GM10266 (cell line): ENCODE data around the gene TMEM52.
A peak's percentile ranks its signal among the peaks of the same experiment; 100 is the strongest.

Experiments
- DNase-seq: peaks from one replicate; pipeline ENCODE4 v3.0.0; 2012; ENCODE audit errors: extremely low spot score
- CTCF ChIP-seq: IDR thresholded peaks from 2 replicates; pipeline ENCODE4 v1.5.1; 2012; ENCODE audit warnings: mild to moderate bottlenecking, low read depth; ENCODE audit not compliant: control insufficient read depth, insufficient read depth; ENCODE audit errors: missing control alignments

Gene TMEM52

DNA sequence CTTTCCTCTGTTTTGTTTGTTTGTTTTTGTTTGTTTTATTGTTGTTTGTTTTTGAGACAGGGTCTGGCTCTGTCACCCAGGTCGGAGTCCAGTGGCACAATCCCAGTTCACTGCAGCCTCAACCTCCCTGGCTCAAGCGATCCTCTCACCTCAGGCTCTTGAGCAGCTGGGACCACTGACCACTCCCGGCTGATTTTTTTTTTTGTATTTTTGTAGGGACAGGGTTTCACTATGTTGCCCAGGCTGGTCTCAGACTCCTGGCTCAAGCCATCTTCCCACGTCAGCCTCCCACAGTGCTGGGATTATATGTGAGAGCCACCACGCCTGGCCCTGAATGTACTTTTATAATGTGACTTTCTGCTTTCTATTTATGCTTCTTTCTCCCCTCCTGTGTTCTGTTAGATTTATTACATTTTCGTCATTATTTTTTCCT, 9.0 kb downstream of the TMEM52 start:
- TF ChIP-seq CTCF, result no peak
- no peak for DNase-seq

DNA sequence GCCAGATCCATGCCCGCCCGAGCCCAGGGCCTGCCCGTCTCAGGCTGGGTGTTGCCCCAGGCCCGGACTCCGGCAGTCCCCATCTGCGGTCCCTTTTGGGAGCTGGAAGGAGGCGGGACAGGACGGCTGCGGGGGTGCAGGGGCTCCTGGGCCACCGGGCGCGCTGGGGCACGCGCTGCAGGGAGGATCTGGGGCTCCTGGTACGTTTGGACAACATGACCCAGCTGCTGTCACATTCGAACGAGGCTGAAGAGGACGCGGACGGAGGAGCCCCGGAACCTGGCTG, 10.6 kb downstream of the TMEM52 start:
- TF ChIP-seq CTCF, result no peak
- no peak for DNase-seq

DNA sequence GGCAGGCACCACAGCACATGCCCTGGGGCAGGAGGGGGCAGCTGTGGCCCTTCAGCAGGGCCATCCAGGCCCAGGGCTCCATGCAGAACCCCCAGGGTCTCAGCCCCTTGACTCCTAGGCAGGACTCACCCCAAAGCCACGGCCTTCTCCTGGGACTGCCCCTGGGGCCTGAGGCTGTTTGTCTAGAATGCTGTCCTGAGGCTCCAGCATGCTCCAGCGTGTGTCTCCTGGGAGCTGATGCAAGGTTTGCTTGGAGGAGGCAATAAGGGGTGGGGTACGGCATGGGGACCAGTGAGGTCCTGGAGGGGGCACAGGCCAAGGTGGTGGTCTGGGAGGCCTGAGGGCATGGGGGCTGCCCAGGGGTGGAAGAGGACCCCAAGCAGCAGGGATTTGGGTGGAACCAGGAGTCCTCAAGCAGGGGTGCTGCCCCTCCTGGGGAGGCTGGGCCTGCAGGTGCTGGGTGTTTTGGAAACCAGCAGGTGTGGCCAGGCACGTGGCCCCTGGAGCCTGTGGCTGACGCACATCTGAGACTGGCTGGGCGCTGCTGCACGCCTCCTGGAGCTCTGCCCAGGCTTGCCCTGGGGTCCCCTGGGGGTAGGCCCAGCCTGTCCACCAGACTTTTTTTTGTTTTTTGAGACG, 11.9 kb downstream of the TMEM52 start:
- DNase-seq, result no peak
- TF ChIP-seq CTCF, result no peak

DNA sequence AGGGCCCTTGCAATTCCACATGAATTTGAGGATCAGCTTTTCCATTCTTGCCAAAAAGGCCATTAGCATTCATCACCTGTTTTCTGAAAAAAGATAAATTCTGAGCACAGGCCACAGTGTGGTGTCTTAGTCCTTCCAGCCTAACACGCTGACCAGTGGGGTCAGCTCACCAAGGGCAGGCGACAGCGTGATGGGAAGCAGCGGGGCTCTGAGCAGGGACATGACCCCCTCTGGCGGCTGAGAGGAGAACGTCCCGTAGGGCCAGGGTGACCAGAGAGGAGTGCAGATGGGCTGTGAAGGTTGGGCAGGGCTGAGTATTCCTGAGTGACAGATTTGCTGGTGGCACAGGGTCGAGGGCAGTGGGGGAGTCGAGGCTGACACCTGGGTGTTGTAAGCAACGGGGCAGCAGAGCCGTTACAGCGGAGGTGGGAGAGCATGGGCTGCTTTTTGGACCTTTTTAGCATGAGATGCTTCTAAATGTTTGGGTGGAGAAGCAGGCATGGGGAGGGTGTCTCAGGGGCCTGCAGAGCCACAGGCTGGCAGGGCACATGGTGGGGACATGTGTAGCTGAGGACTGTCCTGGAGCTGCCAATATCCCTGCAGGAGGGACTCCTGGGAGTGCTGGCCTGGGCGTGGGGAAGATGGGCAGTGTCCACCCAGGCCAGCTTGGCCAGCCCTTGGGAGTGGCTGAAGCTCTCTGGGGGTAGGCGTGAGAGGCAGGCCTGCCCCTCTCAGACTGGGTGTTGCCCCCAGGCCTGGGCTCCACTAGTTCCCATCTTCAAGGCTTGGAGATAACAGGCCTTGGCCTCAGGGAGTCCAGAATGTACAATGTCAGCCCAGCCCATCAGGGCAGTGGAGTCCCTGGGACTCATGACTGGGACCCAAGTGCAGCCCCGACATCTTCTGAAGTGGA, 12.6 kb downstream of the TMEM52 start:
- DNase-seq, result peak; percentile 82
- peak; percentile 96 for TF ChIP-seq CTCF

DNA sequence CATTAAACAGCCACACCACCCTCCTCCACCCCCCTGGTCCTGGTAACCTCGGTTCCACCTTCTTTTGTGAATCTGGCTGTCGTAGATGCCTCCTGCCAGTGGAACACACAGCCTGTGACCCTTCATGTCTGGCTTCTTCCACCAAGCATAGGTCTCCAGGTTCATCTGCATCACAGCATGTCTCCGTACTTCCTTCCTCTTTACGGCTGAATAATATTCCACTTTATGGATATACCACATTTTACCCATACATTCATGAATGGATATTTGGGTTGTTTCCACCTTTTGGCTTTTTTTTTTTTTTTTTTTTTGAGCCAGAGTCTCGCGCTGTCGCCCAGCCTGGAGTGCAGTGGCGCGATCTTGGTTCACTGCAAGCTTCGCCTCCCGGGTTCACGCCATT, 15.9 kb downstream of the TMEM52 start:
- no peak for DNase-seq

DNA sequence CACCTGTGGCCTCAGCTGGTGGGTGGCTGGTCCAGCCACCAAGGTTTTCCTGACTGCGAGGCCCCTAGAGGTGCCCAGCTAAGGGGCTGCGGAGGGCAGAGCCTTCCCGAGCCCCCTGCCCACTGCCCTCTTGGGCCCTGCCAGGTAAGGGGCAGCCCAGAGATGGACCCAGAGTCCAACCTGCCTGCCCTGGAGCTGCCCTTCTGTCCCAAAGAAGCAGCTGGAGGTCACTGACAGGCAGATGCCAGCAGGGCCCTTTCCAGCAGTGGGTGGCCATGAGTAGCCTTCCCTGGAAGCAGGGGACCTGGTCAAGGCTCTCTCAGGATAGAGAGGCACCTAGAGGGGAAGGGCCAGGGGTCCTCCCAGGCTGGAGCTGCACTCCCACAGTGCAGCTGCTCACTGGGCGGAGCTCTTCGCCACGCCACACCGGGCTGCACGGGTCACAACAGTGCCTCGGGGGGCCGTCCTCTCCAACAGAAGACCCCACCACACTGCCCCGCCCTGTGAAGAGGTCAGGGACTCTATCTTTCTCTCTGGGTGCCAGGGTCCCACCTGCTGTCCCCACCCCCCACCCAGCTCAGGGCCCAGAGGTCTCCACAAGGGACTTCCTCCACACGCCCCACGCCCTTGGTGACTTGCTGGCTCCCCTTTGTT, 17.3 kb downstream of the TMEM52 start:
- TF ChIP-seq CTCF, result no peak
- no peak for DNase-seq

More for the DNA sequence above, 15.9 kb downstream of the TMEM52 start:
- TF ChIP-seq CTCF, result no peak
